H9 (cell line): ENCODE results near the gene RNF224. TPM values are rescaled to one million over a fixed set of nuclear protein-coding genes. Genes with fewer than 3 reads are reported as not detected.

ENCODE experiments used
- DNase-seq: peaks from one replicate; pipeline ENCODE4 v3.0.0-alpha.2; 2017
- H2AFZ ChIP-seq: one replicate; pipeline ENCODE4 v1.6.1; 2013; ENCODE audit warnings: mild to moderate bottlenecking, low read length, control low read depth, moderate library complexity
- H2AK5ac ChIP-seq: 2 replicates; pipeline ENCODE4 v1.6.1; 2013; ENCODE audit warnings: low read length, control low read depth, mixed read lengths; ENCODE audit not compliant: insufficient read length
- H2BK120ac ChIP-seq: one replicate; pipeline ENCODE4 v1.6.1; 2013; ENCODE audit warnings: low read depth, mild to moderate bottlenecking, low read length, control low read depth, inconsistent platforms; ENCODE audit not compliant: poor library complexity, severe bottlenecking
- H2BK12ac ChIP-seq: 2 replicates; pipeline ENCODE4 v1.6.1; 2013; ENCODE audit warnings: low read length, control low read depth, mixed read lengths, low read depth; ENCODE audit not compliant: insufficient read length
- H2BK15ac ChIP-seq: 2 replicates; pipeline ENCODE4 v1.6.1; 2013; ENCODE audit warnings: low read depth, low read length, control low read depth
- H2BK20ac ChIP-seq: one replicate; pipeline ENCODE4 v1.6.1; 2013; ENCODE audit warnings: low read depth, mild to moderate bottlenecking, low read length, control low read depth, inconsistent platforms; ENCODE audit not compliant: poor library complexity, severe bottlenecking
- H2BK5ac ChIP-seq: 2 replicates; pipeline ENCODE4 v1.6.1; 2013; ENCODE audit warnings: low read length, control low read depth, mixed read lengths; ENCODE audit not compliant: insufficient read length
- H3K14ac ChIP-seq: 2 replicates; pipeline ENCODE4 v1.6.1; 2013; ENCODE audit warnings: low read length, control low read depth; ENCODE audit not compliant: insufficient read depth
- H3K18ac ChIP-seq: 2 replicates; pipeline ENCODE4 v1.6.1; 2013; ENCODE audit warnings: low read depth, mild to moderate bottlenecking, mixed read lengths, low read length, control low read depth; ENCODE audit not compliant: insufficient read length
- H3K23ac ChIP-seq: 2 replicates; pipeline ENCODE4 v1.6.1; 2013; ENCODE audit warnings: low read length, control low read depth, mixed read lengths, low read depth; ENCODE audit not compliant: insufficient read length
- H3K23me2 ChIP-seq: 2 replicates; pipeline ENCODE4 v1.6.1; 2013; ENCODE audit warnings: low read depth, mild to moderate bottlenecking, mixed read lengths, low read length, control low read depth; ENCODE audit not compliant: insufficient read length, poor library complexity, severe bottlenecking
- H3K27ac ChIP-seq: 2 replicates; pipeline ENCODE4 v1.5.1; 2013; ENCODE audit warnings: low read length, control low read depth, mixed read lengths, low read depth; ENCODE audit not compliant: insufficient read length
- H3K27me3 ChIP-seq: 2 replicates; pipeline ENCODE4 v1.6.1; 2013; ENCODE audit warnings: low read length, control low read depth, inconsistent platforms; ENCODE audit not compliant: insufficient read depth
- H3K4ac ChIP-seq: 2 replicates; pipeline ENCODE4 v1.6.1; 2013; ENCODE audit warnings: low read depth, mild to moderate bottlenecking, control low read depth, inconsistent platforms, low read length, moderate library complexity
- H3K4me1 ChIP-seq: 2 replicates; pipeline ENCODE4 v1.6.1; 2013; ENCODE audit warnings: low read length, control low read depth, inconsistent platforms; ENCODE audit not compliant: insufficient read depth
- H3K4me2 ChIP-seq: 2 replicates; pipeline ENCODE4 v1.6.1; 2013; ENCODE audit warnings: low read length, control low read depth, mixed read lengths; ENCODE audit not compliant: insufficient read length, insufficient read depth
- H3K56ac ChIP-seq: 2 replicates; pipeline ENCODE4 v1.6.1; 2013; ENCODE audit warnings: low read depth, mild to moderate bottlenecking, mixed read lengths, low read length, control low read depth; ENCODE audit not compliant: insufficient read length
- H3K79me1 ChIP-seq: 2 replicates; pipeline ENCODE4 v1.6.1; 2013; ENCODE audit warnings: low read depth, mild to moderate bottlenecking, moderate library complexity, low read length, control low read depth, inconsistent platforms; ENCODE audit not compliant: insufficient read depth, poor library complexity, severe bottlenecking
- H3K79me2 ChIP-seq: 2 replicates; pipeline ENCODE4 v1.6.1; 2013; ENCODE audit warnings: low read length, control low read depth, inconsistent platforms; ENCODE audit not compliant: insufficient read depth
- H3K9ac ChIP-seq: 2 replicates; pipeline ENCODE4 v1.6.1; 2013; ENCODE audit warnings: low read length, control low read depth, mixed read lengths; ENCODE audit not compliant: insufficient read length; ENCODE audit errors: extremely low read depth
- H3K9me3 ChIP-seq: one replicate; pipeline ENCODE4 v1.6.1; 2013; ENCODE audit warnings: low read depth, low read length, inconsistent platforms; ENCODE audit not compliant: control insufficient read depth
- H3T11ph ChIP-seq: one replicate; pipeline ENCODE4 v1.6.1; 2013; ENCODE audit warnings: mild to moderate bottlenecking, low read length, control low read depth, inconsistent platforms
- H4K20me1 ChIP-seq: one replicate; pipeline ENCODE4 v1.6.1; 2013; ENCODE audit not compliant: control insufficient read depth, insufficient read length, insufficient read depth
- H4K5ac ChIP-seq: 2 replicates; pipeline ENCODE4 v1.6.1; 2013; ENCODE audit warnings: low read depth, mild to moderate bottlenecking, mixed read lengths, low read length, control low read depth; ENCODE audit not compliant: insufficient read length
- H4K8ac ChIP-seq: replicated peaks from 2 replicates; pipeline ENCODE4 v1.6.1; 2013; ENCODE audit warnings: low read length, control low read depth, mixed read lengths, low read depth; ENCODE audit not compliant: insufficient read length
- H4K91ac ChIP-seq: 2 replicates; pipeline ENCODE4 v1.6.1; 2013; ENCODE audit warnings: low read depth, mild to moderate bottlenecking, moderate library complexity, mixed read lengths, low read length, control low read depth; ENCODE audit not compliant: insufficient read length
- H3K27ac Mint-ChIP-seq, 3 experiments: 2 replicates in 2 of 3; 3 replicates in 1 of 3; pipeline ENCODE4 v1.8.0; 2020 to 2021; ENCODE audit warnings: mixed read lengths in 3 of 3, mild to moderate bottlenecking in 1 of 3, moderate library complexity in 1 of 3
- H3K27me3 Mint-ChIP-seq: 2 replicates; pipeline ENCODE4 v1.8.0; 2021; ENCODE audit warnings: low read depth, mild to moderate bottlenecking, moderate library complexity, mixed read lengths
- H3K36me3 Mint-ChIP-seq, 3 experiments: 2 replicates in 2 of 3; 3 replicates in 1 of 3; pipeline ENCODE4 v1.8.0; 2020 to 2021; ENCODE audit warnings: low read depth in 3 of 3, mixed read lengths in 3 of 3; ENCODE audit not compliant: insufficient read depth in 1 of 3
- H3K4me1 Mint-ChIP-seq, 2 experiments: 2 replicates each; pipeline ENCODE4 v1.8.0; 2020; ENCODE audit warnings: mixed read lengths in 2 of 2
- H3K4me3 Mint-ChIP-seq, 2 experiments: 2 replicates in 1 of 2; 3 replicates in 1 of 2; pipeline ENCODE4 v1.8.0; 2020 to 2021; ENCODE audit warnings: mild to moderate bottlenecking in 2 of 2, mixed read lengths in 2 of 2, moderate library complexity in 1 of 2
- H3K9me3 Mint-ChIP-seq, 2 experiments: 2 replicates in 1 of 2; 3 replicates in 1 of 2; pipeline ENCODE4 v1.8.0; 2020; ENCODE audit warnings: mild to moderate bottlenecking in 2 of 2, mixed read lengths in 2 of 2, moderate library complexity in 1 of 2
- WGBS: extraction: QIAGEN DNeasy Blood & Tissue Kit; methylation state at CpG from one replicate; pipeline ENCODE4 v1.1.7; 2013; ENCODE audit warnings: missing lambda C conversion rate, low lambda C conversion rate, mixed read lengths; ENCODE audit not compliant: insufficient read length; ENCODE audit errors: extremely low coverage; 5-methylcytosine and 5-hydroxymethylcytosine counted together
- total RNA-seq: library from RNA; stranded (reverse); gene quantifications from 2 replicates; pipeline ENCODE4 v1.2.1, GENCODE V29; 2021
- TF ChIP-seq, protein P1 (sequence below): fragments of 200-600 bp; sonication (generic); conservative IDR thresholded peaks from 3 replicates; pipeline ENCODE4 v1.8.0; 2021; ENCODE audit warnings: antibody characterized with exemption, mild to moderate bottlenecking

RNF224 gene
- total RNA-seq, 1 experiment from 2014 or later, result 0.15 TPM

- Histone ChIP-seq H3K27ac (no peak overlapping the region), H4K5ac (no peak overlapping the region), H3K56ac (no peak overlapping the region), H4K20me1 (no peaks in the 10 kb centered on the region), H3K9ac (no peak overlapping the region), H2AK5ac (no peak overlapping the region), H4K8ac (no peak overlapping the region), H3K9me3 (no peaks in the 10 kb centered on the region), H3K79me2 (no peaks in the 10 kb centered on the region), H3K23me2 (no peaks in the 10 kb centered on the region), H2BK120ac (no peak overlapping the region), H2BK15ac (no peak overlapping the region), H3K79me1 (no peaks in the 10 kb centered on the region), H2BK5ac (no peak overlapping the region), H2BK12ac (no peak overlapping the region), H3K4me1 (no peaks in the 10 kb centered on the region), H3K14ac (no peak overlapping the region), H2AFZ (no peak overlapping the region), H4K91ac (no peak overlapping the region), H3K27me3 (no peaks in the 10 kb centered on the region), H3K23ac (no peak overlapping the region), H2BK20ac (no peak overlapping the region), H3K4ac (no peak overlapping the region), H3K4me2 (no peak overlapping the region), H3T11ph (no peak overlapping the region), H3K18ac (no peak overlapping the region)
- no CpG with 5 or more reads among the region's 23 CpGs for WGBS
- TF ChIP-seq, protein P1, sequence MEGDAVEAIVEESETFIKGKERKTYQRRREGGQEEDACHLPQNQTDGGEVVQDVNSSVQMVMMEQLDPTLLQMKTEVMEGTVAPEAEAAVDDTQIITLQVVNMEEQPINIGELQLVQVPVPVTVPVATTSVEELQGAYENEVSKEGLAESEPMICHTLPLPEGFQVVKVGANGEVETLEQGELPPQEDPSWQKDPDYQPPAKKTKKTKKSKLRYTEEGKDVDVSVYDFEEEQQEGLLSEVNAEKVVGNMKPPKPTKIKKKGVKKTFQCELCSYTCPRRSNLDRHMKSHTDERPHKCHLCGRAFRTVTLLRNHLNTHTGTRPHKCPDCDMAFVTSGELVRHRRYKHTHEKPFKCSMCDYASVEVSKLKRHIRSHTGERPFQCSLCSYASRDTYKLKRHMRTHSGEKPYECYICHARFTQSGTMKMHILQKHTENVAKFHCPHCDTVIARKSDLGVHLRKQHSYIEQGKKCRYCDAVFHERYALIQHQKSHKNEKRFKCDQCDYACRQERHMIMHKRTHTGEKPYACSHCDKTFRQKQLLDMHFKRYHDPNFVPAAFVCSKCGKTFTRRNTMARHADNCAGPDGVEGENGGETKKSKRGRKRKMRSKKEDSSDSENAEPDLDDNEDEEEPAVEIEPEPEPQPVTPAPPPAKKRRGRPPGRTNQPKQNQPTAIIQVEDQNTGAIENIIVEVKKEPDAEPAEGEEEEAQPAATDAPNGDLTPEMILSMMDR, result no peak
- Mint-ChIP-seq H3K27ac (no peak overlapping the region), H3K36me3 (no peaks in the 10 kb centered on the region), H3K4me1 (peaks cover 7 to 11% of the 10 kb centered on the region in 2 experiments), H3K27me3 (peaks cover 7% of the 10 kb centered on the region), H3K9me3 (no peaks in the 10 kb centered on the region), H3K4me3 (no peak overlapping the region)
- no peak for DNase-seq
Observed at GRCh38 chr9:137231372-137232039, 4.2 kb downstream of the RNF224 start.
